Endodermal cell (in vitro differentiated cells): ENCODE results near the gene TGFB1. TPM values are rescaled to one million over a fixed set of nuclear protein-coding genes. Genes with fewer than 3 reads are reported as not detected.

Experiments used
- DNase-seq: peaks from one replicate; pipeline ENCODE4 v3.0.0-alpha.2; 2017
- H3K27ac ChIP-seq: 2 replicates; pipeline ENCODE4 v1.5.1; 2013; ENCODE audit warnings: mild to moderate bottlenecking, low read depth, low read length, moderate library complexity
- H3K27me3 ChIP-seq: 2 replicates; pipeline ENCODE4 v1.6.1; 2013; ENCODE audit warnings: mild to moderate bottlenecking, low read length, moderate library complexity; ENCODE audit not compliant: insufficient read depth, control insufficient read depth, poor library complexity, severe bottlenecking
- H3K36me3 ChIP-seq: 2 replicates; pipeline ENCODE4 v1.7.0; 2013; ENCODE audit warnings: mild to moderate bottlenecking, low read length, moderate library complexity; ENCODE audit not compliant: control insufficient read depth, insufficient read depth
- H3K4me1 ChIP-seq: one replicate; pipeline ENCODE4 v1.7.0; 2013; ENCODE audit warnings: low read length; ENCODE audit not compliant: control insufficient read depth, insufficient read depth
- H3K4me3 ChIP-seq: 2 replicates; pipeline ENCODE4 v1.5.1; 2013; ENCODE audit warnings: mild to moderate bottlenecking, low read length, moderate library complexity
- H3K9ac ChIP-seq: 2 replicates; pipeline ENCODE4 v1.6.1; 2013; ENCODE audit warnings: mild to moderate bottlenecking, low read length, moderate library complexity; ENCODE audit not compliant: poor library complexity, severe bottlenecking; ENCODE audit errors: extremely low read depth
- H3K9me3 ChIP-seq: 2 replicates; pipeline ENCODE4 v1.6.1; 2013; ENCODE audit warnings: mild to moderate bottlenecking, low read length, moderate library complexity; ENCODE audit not compliant: control insufficient read depth
- H3K27ac Mint-ChIP-seq: 2 replicates; pipeline ENCODE4 v1.8.0; 2020; ENCODE audit warnings: mixed read lengths
- H3K27me3 Mint-ChIP-seq: 2 replicates; pipeline ENCODE4 v1.8.0; 2021; ENCODE audit warnings: mild to moderate bottlenecking, mixed read lengths; ENCODE audit not compliant: insufficient read depth
- H3K36me3 Mint-ChIP-seq: 2 replicates; pipeline ENCODE4 v1.8.0; 2020; ENCODE audit warnings: low read depth, mixed read lengths
- H3K4me1 Mint-ChIP-seq: 2 replicates; pipeline ENCODE4 v1.8.0; 2020; ENCODE audit warnings: mixed read lengths
- H3K4me3 Mint-ChIP-seq: 2 replicates; pipeline ENCODE4 v1.8.0; 2020; ENCODE audit warnings: mild to moderate bottlenecking, moderate library complexity, mixed read lengths
- H3K9me3 Mint-ChIP-seq: 2 replicates; pipeline ENCODE4 v1.8.0; 2020; ENCODE audit warnings: mild to moderate bottlenecking, mixed read lengths
- CTCF ChIP-seq: fragments of 200-600 bp; sonication (generic); conservative IDR thresholded peaks from 2 replicates; pipeline ENCODE4 v1.5.0; 2021; ENCODE audit warnings: antibody characterized with exemption, mild to moderate bottlenecking
- WGBS, 2 experiments: methylation state at CpG; one replicate each; pipeline versions ENCODE4 v1.1.5 to v1.1.7; 2013; ENCODE audit warnings: missing lambda C conversion rate in 2 of 2, mixed read lengths in 1 of 2; ENCODE audit not compliant: insufficient coverage in 1 of 2, insufficient read length in 1 of 2; 5-methylcytosine and 5-hydroxymethylcytosine counted together
- total RNA-seq, 2 donors: library from RNA; stranded (reverse); fragmentation: NEBNext Ultra II Directional in 1 of 2; extraction: Animal tissue kit (Norgen Biotek cat#: 25700) in 1 of 2; gene quantifications; 2 replicates in 1 of 2; 3 replicates in 1 of 2; pipeline ENCODE4 v1.2.1, GENCODE V29; 2021

Gene TGFB1
- total RNA-seq, 2 donors from 2014 or later = 56.3 to 60.1 TPM

- H3K36me3 ChIP-seq = peaks cover 39% of the 10 kb centered on the region
- H3K4me1 Mint-ChIP-seq = peaks cover 55% of the 10 kb centered on the region
- peak overlapping the region; percentile 83 for H3K27ac ChIP-seq
- WGBS, 2 experiments = 40 to 51% methylated on average over 8 to 30 of the region's 30 CpGs
- H3K27ac Mint-ChIP-seq = peak overlapping the region; percentile 93
- peaks cover 20% of the 10 kb centered on the region for H3K4me1 ChIP-seq
- no peaks in the 10 kb centered on the region for H3K9me3 ChIP-seq
- no peaks in the 10 kb centered on the region for H3K27me3 Mint-ChIP-seq
- peak overlapping the region; percentile 77 for H3K9ac ChIP-seq
- H3K36me3 Mint-ChIP-seq = peaks cover 30% of the 10 kb centered on the region
- peak overlapping the region; percentile 69 for H3K4me3 ChIP-seq
- H3K9me3 Mint-ChIP-seq = no peaks in the 10 kb centered on the region
- no peak for TF ChIP-seq CTCF
- H3K27me3 ChIP-seq = no peaks in the 10 kb centered on the region
- peak; percentile 84 for DNase-seq
- peak overlapping the region; percentile 61 for H3K4me3 Mint-ChIP-seq
Measured at GRCh38 chr19:41325947-41326706, 27.6 kb downstream of the TGFB1 start.

DNA sequence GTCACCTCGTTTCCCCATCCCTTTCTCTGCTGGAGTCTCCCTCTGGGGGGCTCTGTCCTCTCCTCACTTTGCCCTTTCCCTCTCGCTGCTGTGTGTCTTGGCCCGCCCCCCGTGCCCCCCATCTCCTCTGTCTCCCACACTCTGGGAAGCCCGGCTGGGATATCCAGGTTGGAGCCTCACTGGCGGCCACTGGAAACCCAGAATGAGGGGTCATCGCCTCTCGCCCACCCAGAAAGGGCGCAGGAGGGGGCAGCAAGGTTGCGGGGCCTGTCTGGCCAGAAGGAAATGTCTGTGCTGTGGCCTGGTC is 28.1 kb downstream of the TGFB1 start:
- Mint-ChIP-seq H3K27me3 (no peaks in the 10 kb centered on the region), H3K36me3 (peaks cover 33% of the 10 kb centered on the region), H3K9me3 (no peaks in the 10 kb centered on the region), H3K4me3 (peak overlapping the region; percentile 61), H3K4me1 (peaks cover 55% of the 10 kb centered on the region), H3K27ac (peak overlapping the region; percentile 98)
- Histone ChIP-seq H3K27ac (peak overlapping the region; percentile 83), H3K4me1 (peaks cover 20% of the 10 kb centered on the region), H3K9ac (peak overlapping the region; percentile 77), H3K36me3 (peaks cover 42% of the 10 kb centered on the region), H3K9me3 (no peaks in the 10 kb centered on the region), H3K4me3 (peak overlapping the region; percentile 69), H3K27me3 (no peaks in the 10 kb centered on the region)
- DNase-seq = no peak
- 3% methylated on average over 10 of the region's 10 CpGs; no CpG with 5 or more reads in 1 of the 2 experiments for WGBS, 2 experiments
- no peak for TF ChIP-seq CTCF

DNA sequence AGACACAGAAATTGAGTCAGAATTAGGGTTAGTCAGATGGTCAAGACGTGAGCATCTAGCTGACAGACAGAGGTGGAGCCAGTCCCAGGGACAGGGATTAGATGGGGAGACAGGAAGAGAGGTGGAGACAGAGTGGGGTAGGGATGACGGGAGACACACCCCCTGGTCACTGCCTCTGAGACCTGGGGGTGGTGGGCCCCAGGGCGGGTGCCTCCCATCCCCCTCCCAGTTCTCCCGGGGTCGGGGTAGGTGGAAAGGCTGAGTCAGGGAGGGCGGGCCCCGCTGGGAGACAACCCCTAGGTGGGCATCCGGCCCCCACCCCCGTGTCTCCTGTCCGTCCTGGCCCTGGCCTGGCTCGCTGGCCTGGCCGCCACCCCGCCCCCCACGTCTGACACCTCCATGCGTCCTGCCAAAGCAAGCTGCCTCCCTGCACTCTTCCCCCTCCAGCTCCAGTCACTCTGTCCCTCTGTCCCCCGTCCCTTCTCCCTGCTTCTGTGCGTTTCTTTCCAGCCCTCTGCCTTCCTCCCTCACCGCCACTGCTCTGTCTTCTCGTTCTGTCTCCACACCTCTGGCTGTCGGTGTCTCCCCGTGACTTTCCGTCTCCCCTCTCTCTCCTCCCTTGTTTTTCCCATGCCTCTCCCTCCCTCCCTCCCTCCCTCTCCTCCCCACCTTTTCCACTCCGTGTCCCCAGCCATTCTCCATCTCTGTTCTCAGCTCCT is 28.6 kb downstream of the TGFB1 start:
- Histone ChIP-seq H3K4me1 (peaks cover 20% of the 10 kb centered on the region), H3K36me3 (peaks cover 40% of the 10 kb centered on the region), H3K27ac (peak overlapping the region; percentile 83), H3K9ac (peak overlapping the region; percentile 77), H3K9me3 (no peaks in the 10 kb centered on the region), H3K27me3 (no peaks in the 10 kb centered on the region), H3K4me3 (peak overlapping the region; percentile 69)
- Mint-ChIP-seq H3K27me3 (no peaks in the 10 kb centered on the region), H3K4me3 (peak overlapping the region; percentile 61), H3K36me3 (peaks cover 31% of the 10 kb centered on the region), H3K4me1 (peaks cover 55% of the 10 kb centered on the region), H3K27ac (peak overlapping the region; percentile 98), H3K9me3 (no peaks in the 10 kb centered on the region)
- DNase-seq = peak; percentile 99
- no peak for TF ChIP-seq CTCF
- WGBS, 2 experiments = 2% methylated on average over 13 to 20 of the region's 23 CpGs
